Hematopoietic multipotent progenitor cell treated with erythropoietin and hydrocortisone succinate and interleukin-3 and kit ligand, for 17 days (in vitro differentiated cells): ENCODE results near the gene GRAMD1A.
A peak's percentile ranks its signal among the peaks of the same experiment; 100 is the strongest.

Experiments used
- DNase-seq: peaks from one replicate; pipeline ENCODE4 v3.0.0-alpha.2; 2015; ENCODE audit warnings: low spot score

Gene GRAMD1A

DNA sequence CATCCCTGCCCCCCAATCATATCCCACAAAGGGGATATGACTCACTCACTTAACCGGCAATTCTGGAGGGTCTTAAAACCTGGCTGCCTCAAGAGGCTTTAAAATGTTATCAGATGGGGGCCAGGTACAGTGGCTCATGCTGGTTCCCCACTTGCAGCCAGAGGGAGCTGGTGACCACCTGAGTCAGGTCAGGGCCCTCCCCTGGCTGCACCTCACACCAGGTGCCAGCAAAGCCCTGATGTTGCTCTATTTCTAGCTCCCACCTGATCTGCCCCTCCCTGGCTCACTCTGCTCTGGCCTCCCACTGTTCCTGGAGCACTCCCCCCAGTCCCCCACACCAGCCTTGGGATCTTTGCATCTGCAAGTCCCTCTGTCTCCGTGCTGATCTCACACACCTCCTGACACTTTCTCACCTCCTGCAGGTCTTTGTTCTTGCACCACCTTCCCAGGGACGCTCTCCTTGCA is 55.6 kb downstream of the GRAMD1A start:
- no peak for DNase-seq

DNA sequence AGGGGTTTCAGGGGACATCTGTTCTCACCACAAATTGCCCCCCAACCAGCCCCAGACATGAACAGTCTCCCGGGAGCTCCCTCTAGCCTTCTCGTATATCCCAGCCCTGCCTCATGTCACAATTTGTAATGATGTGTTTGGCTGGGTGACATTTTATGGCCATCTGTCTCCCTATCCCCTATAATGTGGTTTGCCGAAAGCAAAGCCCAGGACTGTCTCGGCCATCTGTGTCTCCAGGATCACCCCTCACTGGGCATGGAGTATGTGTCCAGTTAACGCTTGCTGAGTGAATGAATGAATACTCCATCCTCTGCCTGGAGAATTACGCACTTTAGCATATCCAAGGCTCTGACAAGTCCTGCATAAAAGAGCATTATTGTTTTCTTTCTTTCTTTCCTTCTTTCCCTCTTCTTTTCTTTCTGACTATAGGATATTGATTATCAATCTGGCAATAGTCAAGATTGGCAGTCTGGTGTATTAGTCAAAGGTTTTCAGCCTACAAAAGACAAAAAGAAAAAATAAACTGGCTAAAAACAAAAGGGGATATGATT is 56.5 kb downstream of the GRAMD1A start:
- DNase-seq, result no peak

DNA sequence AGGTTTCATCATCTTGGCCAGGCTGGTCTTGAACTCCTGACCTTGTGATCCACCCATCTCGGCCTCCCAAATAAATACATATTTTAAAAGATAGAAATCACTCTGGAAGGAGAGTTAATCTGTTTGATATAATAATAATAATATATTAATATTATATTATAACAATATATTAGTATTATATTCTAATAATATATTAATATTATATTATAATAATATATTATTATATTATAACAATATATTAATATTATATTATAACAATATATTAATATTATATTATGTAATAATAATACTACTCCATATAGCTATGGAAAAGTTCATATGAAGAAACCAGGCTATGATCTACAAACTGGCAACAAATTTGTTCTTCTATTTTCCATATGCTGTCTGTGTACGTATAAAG is 58.2 kb downstream of the GRAMD1A start:
- no peak for DNase-seq

DNA sequence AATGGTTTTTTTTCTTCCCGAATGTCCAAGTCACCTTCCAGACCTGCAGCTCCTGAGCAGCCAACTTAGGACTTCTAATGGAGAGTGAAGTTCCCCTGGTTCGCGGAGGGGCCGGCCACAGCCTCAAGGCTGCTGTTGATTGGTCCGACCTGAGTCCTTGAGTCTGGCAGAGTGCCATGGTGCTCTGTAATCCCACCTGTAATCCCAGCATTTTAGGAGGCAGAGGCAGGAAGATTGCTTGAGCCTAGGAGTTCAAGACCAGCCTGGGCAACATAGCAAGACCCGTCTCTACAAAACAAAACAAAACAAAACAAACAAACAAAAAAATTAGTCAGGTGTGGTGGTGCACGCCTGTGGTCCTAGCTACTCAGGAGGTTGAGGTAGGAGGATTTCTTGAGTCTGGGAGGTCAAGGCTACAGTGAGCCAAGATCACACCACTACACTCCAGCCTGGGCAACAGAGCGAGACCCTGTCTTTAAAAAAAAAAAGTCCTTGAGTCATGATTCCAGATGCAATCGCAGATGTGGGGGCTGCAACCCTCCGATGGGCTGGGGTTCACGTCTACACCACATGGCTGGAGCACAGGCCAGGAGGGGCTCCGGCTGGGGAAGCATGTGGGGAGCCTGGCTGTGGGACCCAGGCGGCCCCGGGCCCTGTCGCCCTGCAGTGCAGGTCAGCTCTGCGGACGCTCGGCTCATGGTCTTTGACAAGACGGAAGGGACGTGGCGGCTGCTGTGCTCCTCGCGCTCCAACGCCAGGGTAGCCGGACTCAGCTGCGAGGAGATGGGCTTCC is 59.1 kb downstream of the GRAMD1A start:
- DNase-seq, result no peak

DNA sequence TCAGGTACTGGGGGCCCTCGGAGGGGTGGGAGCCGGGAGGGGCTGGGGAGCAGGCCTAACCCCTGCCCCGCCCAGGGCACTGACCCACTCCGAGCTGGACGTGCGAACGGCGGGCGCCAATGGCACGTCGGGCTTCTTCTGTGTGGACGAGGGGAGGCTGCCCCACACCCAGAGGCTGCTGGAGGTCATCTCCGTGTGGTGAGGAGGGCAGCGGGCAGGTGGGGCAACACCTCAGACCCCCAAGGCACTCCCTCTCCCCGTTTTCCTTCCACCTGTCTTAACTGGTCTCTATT is 59.6 kb downstream of the GRAMD1A start:
- DNase-seq, result no peak

DNA sequence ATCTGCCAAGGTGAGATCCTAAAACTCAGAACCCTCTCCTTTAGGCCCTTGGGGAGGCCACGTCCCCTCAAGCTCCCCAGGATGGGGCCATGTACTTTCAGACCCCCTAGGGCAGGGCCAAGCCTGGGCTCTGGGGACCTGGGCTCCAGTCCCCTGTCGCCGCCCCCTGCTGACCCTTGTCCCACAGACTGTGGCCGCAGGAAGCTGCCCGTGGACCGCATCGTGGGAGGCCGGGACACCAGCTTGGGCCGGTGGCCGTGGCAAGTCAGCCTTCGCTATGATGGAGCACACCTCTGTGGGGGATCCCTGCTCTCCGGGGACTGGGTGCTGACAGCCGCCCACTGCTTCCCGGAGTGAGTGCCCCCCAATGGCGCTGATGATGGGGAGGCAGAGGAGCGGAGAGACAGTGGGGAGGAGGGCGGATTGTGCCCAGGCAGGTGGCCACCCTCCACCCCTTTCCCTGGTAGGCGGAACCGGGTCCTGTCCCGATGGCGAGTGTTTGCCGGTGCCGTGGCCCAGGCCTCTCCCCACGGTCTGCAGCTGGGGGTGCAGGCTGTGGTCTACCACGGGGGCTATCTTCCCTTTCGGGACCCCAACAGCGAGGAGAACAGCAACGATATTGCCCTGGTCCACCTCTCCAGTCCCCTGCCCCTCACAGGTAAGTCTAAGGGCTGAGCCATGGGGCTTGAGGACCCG is 60.2 kb downstream of the GRAMD1A start:
- no peak for DNase-seq

DNA sequence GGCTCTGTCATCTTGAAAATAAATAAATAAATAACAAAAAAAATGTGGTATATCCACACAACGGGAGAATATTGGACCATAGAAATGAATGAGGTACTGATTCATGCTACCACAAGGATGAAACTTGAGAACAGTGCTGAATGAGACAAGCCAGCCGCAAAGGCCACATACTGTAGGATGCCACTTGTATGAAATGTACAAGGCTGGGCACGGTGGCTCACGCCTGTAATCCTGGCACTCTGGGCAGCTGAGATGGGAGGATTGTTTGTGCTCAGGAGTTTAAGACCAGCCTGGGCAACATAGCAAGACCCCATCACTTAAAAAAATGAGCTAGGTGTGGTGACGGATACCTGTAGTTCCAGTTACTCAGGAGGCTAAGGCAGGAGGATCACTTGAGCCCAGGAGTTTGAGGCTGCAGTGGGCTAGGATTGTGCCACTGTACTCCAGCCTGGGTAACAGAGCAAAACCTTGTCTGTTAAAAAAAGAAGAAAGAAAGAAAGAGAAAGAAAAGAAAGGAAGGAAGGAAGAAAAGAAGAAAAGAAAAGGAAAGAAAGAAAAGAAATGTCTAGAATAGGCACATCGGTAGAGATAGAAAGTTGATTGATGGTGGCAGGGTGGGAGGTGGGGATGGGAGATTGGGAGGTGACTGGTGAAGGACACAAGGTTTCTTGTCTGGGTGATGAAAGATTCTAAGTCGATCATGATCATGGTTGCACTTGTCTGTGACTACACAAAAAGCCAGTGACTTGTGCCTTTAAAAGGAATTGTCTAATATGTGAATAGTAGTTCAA is 61.7 kb downstream of the GRAMD1A start:
- no peak for DNase-seq

DNA sequence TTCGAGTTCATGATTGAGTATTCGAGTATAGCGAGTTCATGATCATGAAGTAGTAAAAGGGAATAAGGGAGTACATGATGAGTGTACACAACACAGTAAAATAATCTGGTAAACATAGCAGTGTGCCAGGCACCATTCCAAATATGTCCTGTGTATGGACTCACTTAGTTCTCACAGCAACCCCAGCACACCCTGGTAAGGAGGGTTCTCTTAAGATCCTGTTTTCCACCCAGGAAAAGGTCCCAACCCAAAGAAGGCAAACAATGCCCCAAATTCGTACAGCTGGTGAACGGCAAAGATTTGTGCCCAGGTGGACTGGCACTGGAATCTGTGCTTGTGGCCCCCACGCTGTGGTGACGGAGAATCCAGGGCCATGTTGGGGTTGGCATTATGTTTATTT is 62.8 kb downstream of the GRAMD1A start:
- DNase-seq, result no peak

DNA sequence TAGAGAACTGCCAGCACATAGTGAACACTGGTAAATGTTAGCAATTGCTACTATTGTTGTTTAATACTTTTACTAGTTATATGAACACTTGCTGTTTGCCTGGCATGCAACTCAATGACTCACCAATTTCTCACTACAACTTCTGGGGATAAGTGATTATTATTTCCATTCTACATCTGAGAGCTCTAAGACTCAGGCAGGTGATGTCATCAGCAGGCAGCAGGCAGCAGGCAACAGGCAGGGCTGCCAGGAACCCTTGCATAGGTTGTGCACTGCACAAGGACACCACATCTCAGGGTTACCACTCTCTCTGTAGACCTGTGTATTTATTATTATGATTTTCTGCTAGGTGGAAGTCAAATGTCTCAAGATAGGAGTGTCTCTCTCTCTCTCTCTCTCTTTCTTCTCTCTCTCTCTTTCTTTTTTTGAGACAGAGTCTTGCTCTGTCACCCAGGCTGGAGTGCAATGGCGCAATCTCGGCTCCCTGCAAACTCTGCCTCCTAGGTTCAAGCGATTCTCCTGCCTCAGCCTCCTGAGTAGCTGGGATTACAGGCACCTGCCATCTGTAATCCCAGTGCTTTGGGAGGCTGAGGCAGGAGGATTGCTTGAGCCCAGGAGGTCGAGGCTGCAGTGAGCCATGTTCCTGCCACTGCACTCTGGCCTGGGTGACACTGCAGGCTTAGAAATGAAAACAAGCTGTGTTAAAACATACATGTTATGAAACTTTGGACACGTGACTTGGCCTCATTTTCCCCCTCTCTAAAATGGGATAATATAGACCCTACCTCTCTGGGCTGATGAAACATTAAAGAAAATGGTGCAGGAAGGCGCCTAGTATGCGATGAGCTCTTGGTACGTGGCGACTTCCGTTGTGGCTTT is 64.1 kb downstream of the GRAMD1A start:
- DNase-seq, result no peak

DNA sequence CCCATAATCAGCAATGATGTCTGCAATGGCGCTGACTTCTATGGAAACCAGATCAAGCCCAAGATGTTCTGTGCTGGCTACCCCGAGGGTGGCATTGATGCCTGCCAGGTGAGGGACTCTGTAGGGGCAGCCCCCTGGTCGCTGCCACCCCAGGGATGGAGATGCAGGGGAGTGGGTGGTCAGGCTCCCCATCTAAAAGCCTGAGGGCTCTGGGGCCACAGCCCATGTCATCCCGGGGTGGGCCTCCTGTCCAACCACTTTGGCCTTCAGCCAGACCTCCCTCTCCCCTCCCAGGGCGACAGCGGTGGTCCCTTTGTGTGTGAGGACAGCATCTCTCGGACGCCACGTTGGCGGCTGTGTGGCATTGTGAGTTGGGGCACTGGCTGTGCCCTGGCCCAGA is 65.5 kb downstream of the GRAMD1A start:
- DNase-seq, result no peak

DNA sequence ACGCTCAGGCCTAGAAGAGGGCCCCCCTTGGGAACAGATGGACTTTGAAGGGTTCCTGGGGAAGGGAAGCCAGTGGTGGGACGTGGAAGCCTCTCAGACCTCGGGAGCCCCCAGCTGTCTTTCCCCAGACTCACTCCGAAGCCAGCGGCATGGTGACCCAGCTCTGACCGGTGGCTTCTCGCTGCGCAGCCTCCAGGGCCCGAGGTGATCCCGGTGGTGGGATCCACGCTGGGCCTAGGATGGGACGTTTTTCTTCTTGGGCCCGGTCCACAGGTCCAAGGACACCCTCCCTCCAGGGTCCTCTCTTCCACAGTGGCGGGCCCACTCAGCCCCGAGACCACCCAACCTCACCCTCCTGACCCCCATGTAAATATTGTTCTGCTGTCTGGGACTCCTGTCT is 66.0 kb downstream of the GRAMD1A start:
- no peak for DNase-seq

DNA sequence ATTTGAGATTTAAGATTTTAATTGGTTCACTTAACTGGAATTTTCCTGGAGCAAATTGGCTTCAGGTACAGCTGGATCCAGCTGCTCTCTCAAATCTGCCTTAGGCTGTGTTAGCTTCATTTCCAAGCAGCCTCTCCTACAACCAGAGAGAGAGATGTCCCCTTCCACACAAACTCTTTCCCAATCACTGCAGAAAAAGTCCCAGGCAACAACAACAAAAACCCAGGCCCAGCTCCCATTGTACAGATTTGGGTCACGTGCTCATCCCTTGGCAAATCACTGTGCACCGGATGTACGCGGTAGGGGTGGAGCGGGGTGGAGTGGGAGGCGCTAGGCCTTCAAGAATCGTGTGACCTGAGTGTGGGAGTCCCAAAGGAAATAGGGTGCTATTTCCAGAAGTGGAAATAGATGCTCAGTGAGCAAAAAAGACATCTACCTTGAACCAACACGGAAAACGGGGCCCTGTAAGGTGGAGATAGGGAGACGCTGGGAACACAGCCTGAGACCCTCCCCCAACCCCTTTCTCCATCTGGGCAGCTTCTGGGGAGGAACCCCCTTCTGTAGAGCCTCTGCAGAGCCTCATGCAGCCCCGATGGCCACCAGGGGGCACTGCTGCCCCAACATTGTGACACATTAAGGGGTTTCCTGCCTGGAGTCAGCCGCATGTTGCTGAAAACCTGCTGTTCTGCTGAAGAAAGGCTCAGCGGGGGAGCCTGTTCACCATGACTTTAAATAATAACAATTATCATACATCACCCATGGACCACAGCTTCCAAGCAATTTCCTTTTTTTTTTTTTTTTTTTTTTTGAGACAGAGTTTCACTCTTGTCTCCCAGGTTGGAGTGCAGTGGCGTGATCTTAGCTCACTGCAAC is 66.8 kb downstream of the GRAMD1A start:
- peak; percentile 80 for DNase-seq

DNA sequence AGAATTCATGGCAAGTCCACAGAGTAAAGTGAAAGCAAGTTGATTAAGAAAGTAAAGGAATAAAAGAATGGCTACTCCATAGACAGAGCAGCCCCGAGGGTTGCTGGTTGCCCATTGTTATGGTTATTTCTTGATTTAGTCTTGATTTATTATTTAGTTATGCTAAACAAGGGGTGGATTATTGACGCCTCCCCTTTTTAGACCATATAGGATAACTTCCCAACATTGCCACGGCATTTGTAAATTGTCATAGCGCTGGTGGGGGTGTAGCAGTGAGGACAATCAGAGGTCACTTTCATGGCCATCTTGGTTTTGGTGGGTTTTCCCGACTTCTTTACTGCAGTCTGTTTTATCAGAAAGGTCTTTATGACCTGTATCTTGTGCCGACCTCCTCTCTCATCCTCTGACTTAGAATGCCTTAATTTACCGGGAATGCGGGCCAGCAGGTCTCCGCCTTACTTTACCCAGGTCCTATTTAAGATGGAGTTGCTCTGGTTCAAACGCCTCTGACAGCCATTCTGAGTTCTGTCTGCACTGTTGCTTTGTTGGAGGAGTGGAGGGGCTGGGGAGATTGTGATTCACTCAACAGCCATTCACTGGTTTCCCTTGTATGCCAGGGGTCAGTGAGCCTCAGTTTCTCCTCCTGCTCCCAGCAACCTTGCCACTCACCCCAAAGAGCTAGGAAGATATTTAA is 69.0 kb downstream of the GRAMD1A start:
- DNase-seq, result no peak

DNA sequence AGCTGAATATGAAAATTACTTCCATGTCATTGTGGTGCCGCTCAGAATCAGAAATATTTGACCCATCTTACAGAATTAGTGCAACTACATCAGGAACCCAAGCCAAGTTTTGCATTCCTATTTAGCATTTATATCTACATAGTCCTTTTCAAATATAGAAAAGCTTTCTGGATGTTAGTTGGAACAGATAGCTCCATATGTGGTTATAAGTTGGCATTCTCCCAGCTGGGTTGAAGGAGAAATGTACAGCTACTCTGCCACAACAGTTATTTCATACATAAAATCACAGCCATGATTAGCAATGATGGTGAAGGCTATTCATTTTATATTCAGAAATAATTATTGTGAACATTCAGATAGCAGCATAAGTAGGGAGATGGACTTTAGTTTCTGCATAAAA is 69.6 kb downstream of the GRAMD1A start:
- no peak for DNase-seq

DNA sequence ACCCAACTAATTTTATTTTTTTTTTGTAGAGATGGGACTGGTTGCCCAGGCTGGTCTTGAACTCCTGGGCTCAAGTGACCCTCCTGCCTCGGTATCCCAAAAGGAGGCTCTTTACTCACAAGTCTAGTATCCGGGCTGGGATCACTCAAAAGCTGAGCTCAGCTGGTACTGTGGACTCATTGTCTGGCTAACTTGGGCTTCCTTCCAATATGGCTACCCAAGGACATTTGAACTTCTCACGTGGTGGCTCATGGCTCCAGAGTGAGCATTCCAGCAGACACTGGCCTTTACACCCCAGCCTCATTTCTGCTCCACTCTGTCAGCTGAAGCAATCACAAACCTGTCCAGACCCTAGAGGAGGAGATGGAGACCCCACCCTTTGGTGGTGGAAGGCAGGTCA is 70.3 kb downstream of the GRAMD1A start:
- DNase-seq, result no peak

DNA sequence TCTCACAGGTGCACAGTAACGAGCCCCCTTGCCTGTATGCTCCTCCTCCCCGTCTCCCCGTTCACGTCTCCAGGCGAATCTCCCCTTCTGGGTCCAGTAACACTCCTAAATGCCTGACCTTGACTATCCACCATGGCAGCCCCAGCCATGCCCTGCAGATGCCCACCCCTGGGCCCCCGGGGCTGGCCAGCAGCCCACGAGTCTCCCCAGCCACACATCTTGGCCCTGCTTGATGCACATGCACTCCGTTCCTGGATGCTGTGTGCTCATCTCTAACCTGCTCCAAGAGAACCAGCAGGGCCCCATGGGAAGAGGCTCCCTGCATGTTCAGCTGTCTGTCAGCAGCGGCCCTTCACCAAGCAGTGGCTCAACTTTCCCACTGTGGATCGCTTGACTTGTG is 73.4 kb downstream of the GRAMD1A start:
- no peak for DNase-seq

DNA sequence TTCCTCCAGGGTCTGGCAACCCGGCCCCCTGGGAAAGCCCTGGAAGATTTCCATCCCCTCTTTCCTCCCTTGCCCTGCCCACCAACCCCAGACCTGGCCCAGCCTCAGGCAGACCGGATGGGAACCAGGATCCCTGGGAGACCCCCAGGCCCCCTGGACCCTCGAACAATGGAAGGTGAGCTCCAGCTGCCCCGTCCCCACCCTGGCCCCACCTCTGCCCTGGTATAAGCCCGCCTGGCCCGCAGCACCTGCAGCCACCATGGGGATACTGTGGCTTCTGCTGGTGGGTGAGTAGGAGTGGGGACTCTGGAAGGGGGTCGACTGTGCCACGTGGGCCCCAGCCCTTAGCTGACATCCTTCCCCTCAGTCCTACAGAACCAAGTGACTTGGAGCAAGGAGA is 73.8 kb downstream of the GRAMD1A start:
- no peak for DNase-seq

DNA sequence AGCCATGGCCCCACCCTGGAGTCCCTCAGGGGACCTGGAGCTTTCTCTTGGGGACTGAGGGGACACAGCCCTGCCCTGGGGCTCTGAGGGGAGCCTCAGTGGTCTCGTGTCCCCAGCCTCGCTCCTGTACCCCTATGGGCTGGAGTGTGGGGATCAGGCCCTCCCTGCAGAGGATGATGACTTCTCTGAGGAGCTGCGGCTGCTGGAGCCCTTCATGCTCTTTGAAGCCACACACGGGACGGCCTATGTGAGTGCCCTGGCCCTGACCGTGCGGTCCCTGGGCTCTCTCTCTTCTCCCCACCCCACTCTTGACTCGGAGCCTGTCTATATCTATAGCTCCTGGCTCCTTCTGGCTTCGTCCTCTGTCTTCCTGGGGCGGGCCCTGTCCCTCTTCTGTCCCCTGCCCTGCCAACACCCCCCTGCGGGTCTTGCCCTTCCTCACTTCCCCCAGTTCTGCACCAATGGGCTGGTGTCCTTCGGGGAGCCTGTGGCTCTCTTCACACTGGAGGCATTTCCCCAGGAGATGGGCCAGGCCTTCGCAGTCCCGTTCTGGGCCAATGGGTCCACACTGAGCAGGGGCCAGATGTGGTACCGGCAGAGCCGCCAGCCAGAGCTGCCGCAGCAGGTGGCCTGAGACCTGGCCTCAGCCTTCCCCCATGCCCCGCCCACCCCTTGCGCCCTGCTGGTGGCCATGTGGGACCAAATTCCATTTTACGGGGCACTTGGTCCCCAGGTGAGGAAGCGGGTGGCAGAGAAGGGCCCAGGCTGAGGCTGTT is 74.5 kb downstream of the GRAMD1A start:
- DNase-seq, result no peak
